ENCODE results near the gene KCND3.

The KCND3 gene

GRCh38 chr1:111857194-111857651 is 132.2 kb downstream of the KCND3 start:
- TF ChIP-seq, protein P1, sequence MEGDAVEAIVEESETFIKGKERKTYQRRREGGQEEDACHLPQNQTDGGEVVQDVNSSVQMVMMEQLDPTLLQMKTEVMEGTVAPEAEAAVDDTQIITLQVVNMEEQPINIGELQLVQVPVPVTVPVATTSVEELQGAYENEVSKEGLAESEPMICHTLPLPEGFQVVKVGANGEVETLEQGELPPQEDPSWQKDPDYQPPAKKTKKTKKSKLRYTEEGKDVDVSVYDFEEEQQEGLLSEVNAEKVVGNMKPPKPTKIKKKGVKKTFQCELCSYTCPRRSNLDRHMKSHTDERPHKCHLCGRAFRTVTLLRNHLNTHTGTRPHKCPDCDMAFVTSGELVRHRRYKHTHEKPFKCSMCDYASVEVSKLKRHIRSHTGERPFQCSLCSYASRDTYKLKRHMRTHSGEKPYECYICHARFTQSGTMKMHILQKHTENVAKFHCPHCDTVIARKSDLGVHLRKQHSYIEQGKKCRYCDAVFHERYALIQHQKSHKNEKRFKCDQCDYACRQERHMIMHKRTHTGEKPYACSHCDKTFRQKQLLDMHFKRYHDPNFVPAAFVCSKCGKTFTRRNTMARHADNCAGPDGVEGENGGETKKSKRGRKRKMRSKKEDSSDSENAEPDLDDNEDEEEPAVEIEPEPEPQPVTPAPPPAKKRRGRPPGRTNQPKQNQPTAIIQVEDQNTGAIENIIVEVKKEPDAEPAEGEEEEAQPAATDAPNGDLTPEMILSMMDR (IDR thresholded peaks at IDR 0.05; ENCODE audit: low read depth, low read length, missing control alignments), result no peak

GRCh38 chr1:111856411-111857185 is 132.9 kb downstream of the KCND3 start:
- TF ChIP-seq, protein P1 (IDR thresholded peaks at IDR 0.05; ENCODE audit: low read depth, low read length, missing control alignments), result no peak
- no peak overlapping the region for H3K4me3 ChIP-seq (ENCODE audit: low read depth, low read length)
- DNase-seq (ENCODE audit: low read depth), result no peak

More at GRCh38 chr1:111857194-111857651, 132.2 kb downstream of the KCND3 start:
- DNase-seq (ENCODE audit: low read depth), result no peak
- no peak overlapping the region for H3K4me3 ChIP-seq (ENCODE audit: low read depth, low read length)

- TF ChIP-seq, protein P1 (IDR thresholded peaks at IDR 0.05; ENCODE audit: low read depth, low read length, missing control alignments), result no peak
- no peak for DNase-seq (ENCODE audit: low read depth)
- H3K4me3 ChIP-seq (ENCODE audit: low read depth, low read length), result no peak overlapping the region
These were observed 134.2 kb downstream of the KCND3 start for GRCh38 chr1:111855260-111855659.

- DNase-seq (ENCODE audit: low read depth), result no peak
- no peak overlapping the region for H3K4me3 ChIP-seq (ENCODE audit: low read depth, low read length)
- TF ChIP-seq, protein P1 (IDR thresholded peaks at IDR 0.05; ENCODE audit: low read depth, low read length, missing control alignments), result no peak
These were observed 137.2 kb downstream of the KCND3 start for GRCh38 chr1:111852261-111852721.

DNA sequence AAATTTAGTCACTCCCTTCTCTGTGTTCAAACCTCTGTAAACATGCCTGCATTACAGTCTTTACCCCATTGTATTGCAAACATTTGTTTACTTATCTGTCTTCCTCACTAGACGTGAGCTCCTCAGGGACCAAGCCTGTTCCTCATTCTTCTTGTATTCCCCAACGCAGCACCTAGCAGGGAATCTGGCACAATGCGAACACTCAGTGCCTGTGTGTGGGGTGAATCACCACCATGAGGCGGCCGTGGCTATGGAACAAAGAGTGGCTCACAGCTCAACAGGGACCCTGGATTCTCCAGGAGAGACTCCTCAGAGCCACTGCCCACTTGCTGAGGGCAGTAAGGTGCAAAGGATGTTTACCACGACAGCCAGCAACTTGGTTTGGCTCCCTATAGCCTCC is 137.9 kb downstream of the KCND3 start:
- no peak for DNase-seq (ENCODE audit: low read depth)
- no peak overlapping the region for H3K4me3 ChIP-seq (ENCODE audit: low read depth, low read length)
- TF ChIP-seq, protein P1 (IDR thresholded peaks at IDR 0.05; ENCODE audit: low read depth, low read length, missing control alignments), result no peak

DNA sequence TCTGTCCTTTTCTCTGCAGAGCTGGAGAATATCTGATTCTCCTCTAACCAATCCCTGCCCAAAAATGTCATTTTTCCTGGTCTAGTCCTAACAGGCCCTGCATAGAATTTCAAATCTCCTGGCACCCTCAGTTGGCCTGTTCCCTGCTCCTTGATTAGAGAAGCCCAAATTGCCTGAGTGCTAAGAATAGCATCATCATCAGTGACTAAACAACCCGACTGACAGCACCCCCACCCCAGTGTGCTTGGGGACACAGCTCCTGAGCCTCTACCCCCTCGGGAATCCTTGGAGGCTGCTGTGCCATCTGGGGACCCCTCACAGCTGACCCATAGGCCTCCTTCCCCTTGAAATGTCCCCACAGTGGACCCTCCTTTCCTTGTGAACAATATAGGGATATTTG is 139.4 kb downstream of the KCND3 start:
- DNase-seq (ENCODE audit: low read depth), result no peak
- TF ChIP-seq, protein P1 (IDR thresholded peaks at IDR 0.05; ENCODE audit: low read depth, low read length, missing control alignments), result no peak
- H3K4me3 ChIP-seq (ENCODE audit: low read depth, low read length), result no peak overlapping the region
